ENCODE results near the gene EFCAB12.

GRCh38 chr3:129463094-129463493 lies 34.7 kb upstream of the EFCAB12 start:
- TF ChIP-seq, protein P1, sequence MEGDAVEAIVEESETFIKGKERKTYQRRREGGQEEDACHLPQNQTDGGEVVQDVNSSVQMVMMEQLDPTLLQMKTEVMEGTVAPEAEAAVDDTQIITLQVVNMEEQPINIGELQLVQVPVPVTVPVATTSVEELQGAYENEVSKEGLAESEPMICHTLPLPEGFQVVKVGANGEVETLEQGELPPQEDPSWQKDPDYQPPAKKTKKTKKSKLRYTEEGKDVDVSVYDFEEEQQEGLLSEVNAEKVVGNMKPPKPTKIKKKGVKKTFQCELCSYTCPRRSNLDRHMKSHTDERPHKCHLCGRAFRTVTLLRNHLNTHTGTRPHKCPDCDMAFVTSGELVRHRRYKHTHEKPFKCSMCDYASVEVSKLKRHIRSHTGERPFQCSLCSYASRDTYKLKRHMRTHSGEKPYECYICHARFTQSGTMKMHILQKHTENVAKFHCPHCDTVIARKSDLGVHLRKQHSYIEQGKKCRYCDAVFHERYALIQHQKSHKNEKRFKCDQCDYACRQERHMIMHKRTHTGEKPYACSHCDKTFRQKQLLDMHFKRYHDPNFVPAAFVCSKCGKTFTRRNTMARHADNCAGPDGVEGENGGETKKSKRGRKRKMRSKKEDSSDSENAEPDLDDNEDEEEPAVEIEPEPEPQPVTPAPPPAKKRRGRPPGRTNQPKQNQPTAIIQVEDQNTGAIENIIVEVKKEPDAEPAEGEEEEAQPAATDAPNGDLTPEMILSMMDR (conservative IDR thresholded peaks at IDR 0.05; ENCODE audit: low read depth, low read length) = no peak
- TF ChIP-seq POLR2A (IDR thresholded peaks at IDR 0.05; ENCODE audit: low read depth, low read length) (no peak), BHLHE40 (IDR thresholded peaks at IDR 0.05; ENCODE audit: low read depth, low read length) (no peak), SMC3 (IDR thresholded peaks at IDR 0.05; ENCODE audit: low read depth, low read length) (no peak), CEBPB (IDR thresholded peaks at IDR 0.05; ENCODE audit: low read depth, low read length) (no peak), RFX5 (IDR thresholded peaks at IDR 0.05; ENCODE audit: low read depth, low read length) (no peak), RCOR1 (IDR thresholded peaks at IDR 0.05; ENCODE audit: insufficient replicate concordance, low read length) (no peak), FOS (IDR thresholded peaks at IDR 0.05; ENCODE audit: low read depth, low read length) (no peak), NFE2L2 (IDR thresholded peaks at IDR 0.05; ENCODE audit: low read depth, low read length) (no peak), RAD21 (IDR thresholded peaks at IDR 0.05; ENCODE audit: low read length) (no peak), MAZ (IDR thresholded peaks at IDR 0.05; ENCODE audit: borderline replicate concordance, low read depth, low read length) (no peak)
- TF ChIP-seq, protein P2, sequence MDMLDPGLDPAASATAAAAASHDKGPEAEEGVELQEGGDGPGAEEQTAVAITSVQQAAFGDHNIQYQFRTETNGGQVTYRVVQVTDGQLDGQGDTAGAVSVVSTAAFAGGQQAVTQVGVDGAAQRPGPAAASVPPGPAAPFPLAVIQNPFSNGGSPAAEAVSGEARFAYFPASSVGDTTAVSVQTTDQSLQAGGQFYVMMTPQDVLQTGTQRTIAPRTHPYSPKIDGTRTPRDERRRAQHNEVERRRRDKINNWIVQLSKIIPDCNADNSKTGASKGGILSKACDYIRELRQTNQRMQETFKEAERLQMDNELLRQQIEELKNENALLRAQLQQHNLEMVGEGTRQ (IDR thresholded peaks at IDR 0.05; ENCODE audit: low read depth, low read length) = no peak
